Mesendoderm (in vitro differentiated cells): ENCODE results near the gene NTN1.

Source experiments
- DNase-seq: peaks from one replicate; pipeline ENCODE4 v3.0.0; 2013
- H2AK5ac ChIP-seq: 2 replicates; pipeline ENCODE4 v1.6.1; 2013; ENCODE audit warnings: low read length, inconsistent platforms
- H2BK120ac ChIP-seq: 2 replicates; pipeline ENCODE4 v1.6.1; 2013; ENCODE audit warnings: low read depth, mild to moderate bottlenecking, low read length, moderate library complexity, mixed read lengths
- H2BK15ac ChIP-seq: replicated peaks from 2 replicates; pipeline ENCODE4 v1.6.1; 2013; ENCODE audit warnings: low read depth, mild to moderate bottlenecking, moderate library complexity
- H2BK5ac ChIP-seq: 2 replicates; pipeline ENCODE4 v1.6.1; 2013; ENCODE audit warnings: low read length, inconsistent platforms
- H3K18ac ChIP-seq: 2 replicates; pipeline ENCODE4 v1.6.1; 2013; ENCODE audit warnings: mild to moderate bottlenecking, low read length, mixed read lengths
- H3K23ac ChIP-seq: one replicate; pipeline ENCODE4 v1.6.1; 2013; ENCODE audit warnings: low read length
- H3K27ac ChIP-seq: 2 replicates; pipeline ENCODE4 v1.5.1; 2013; ENCODE audit warnings: low read depth, mild to moderate bottlenecking, inconsistent platforms, low read length, moderate library complexity
- H3K27me3 ChIP-seq: 2 replicates; pipeline ENCODE4 v1.6.1; 2013; ENCODE audit warnings: low read length, control low read depth, mild to moderate bottlenecking, inconsistent platforms; ENCODE audit not compliant: insufficient read depth, poor library complexity
- H3K36me3 ChIP-seq: 2 replicates; pipeline ENCODE4 v1.6.1; 2013; ENCODE audit warnings: low read length, inconsistent platforms; ENCODE audit not compliant: control insufficient read depth, insufficient read depth
- H3K4ac ChIP-seq: one replicate; pipeline ENCODE4 v1.6.1; 2013; ENCODE audit warnings: low read depth, mild to moderate bottlenecking, low read length, moderate library complexity
- H3K4me1 ChIP-seq: 2 replicates; pipeline ENCODE4 v1.6.1; 2013; ENCODE audit warnings: low read depth, low read length, inconsistent platforms; ENCODE audit not compliant: control insufficient read depth
- H3K4me2 ChIP-seq: 2 replicates; pipeline ENCODE4 v1.6.1; 2013; ENCODE audit warnings: low read length
- H3K4me3 ChIP-seq: 2 replicates; pipeline ENCODE4 v1.5.1; 2013; ENCODE audit warnings: mild to moderate bottlenecking, low read length
- H3K56ac ChIP-seq: one replicate; pipeline ENCODE4 v1.6.1; 2013; ENCODE audit warnings: low read length
- H3K79me1 ChIP-seq: 2 replicates; pipeline ENCODE4 v1.6.1; 2013; ENCODE audit warnings: low read length, inconsistent platforms
- H3K79me2 ChIP-seq: 2 replicates; pipeline ENCODE4 v1.6.1; 2013; ENCODE audit warnings: mild to moderate bottlenecking, low read length; ENCODE audit not compliant: control insufficient read depth, insufficient read depth
- H3K9ac ChIP-seq: 2 replicates; pipeline ENCODE4 v1.6.1; 2013; ENCODE audit warnings: low read length, inconsistent platforms
- H4K5ac ChIP-seq: one replicate; pipeline ENCODE4 v1.6.1; 2013; ENCODE audit warnings: low read length
- H4K8ac ChIP-seq: one replicate; pipeline ENCODE4 v1.6.1; 2013; ENCODE audit warnings: low read depth, mild to moderate bottlenecking, control low read depth, low read length, moderate library complexity
- WGBS: extraction: QIAGEN DNeasy Blood & Tissue Kit; methylation state at CpG from one replicate; pipeline ENCODE4 v1.1.7; 2013; ENCODE audit warnings: low lambda C conversion rate, missing lambda C conversion rate; ENCODE audit not compliant: insufficient coverage; ENCODE audit errors: extremely low coverage; 5-methylcytosine and 5-hydroxymethylcytosine counted together

Gene NTN1

GRCh38 chr17:9230861-9231260 lies 209.6 kb downstream of the NTN1 start:
- no peak overlapping the region for H3K23ac ChIP-seq
- H3K27me3 ChIP-seq, result no peaks in the 10 kb centered on the region
- H4K5ac ChIP-seq, result no peak overlapping the region
- H2BK15ac ChIP-seq, result no peak overlapping the region
- H3K18ac ChIP-seq, result no peak overlapping the region
- H4K8ac ChIP-seq, result no peak overlapping the region
- no peaks in the 10 kb centered on the region for H3K36me3 ChIP-seq
- H3K79me2 ChIP-seq, result no peaks in the 10 kb centered on the region
- H2BK5ac ChIP-seq, result no peak overlapping the region
- H2BK120ac ChIP-seq, result no peak overlapping the region
- H3K79me1 ChIP-seq, result no peaks in the 10 kb centered on the region
- no peak overlapping the region for H3K56ac ChIP-seq
- H2AK5ac ChIP-seq, result no peak overlapping the region
- H3K4ac ChIP-seq, result no peak overlapping the region
- H3K27ac ChIP-seq, result no peak overlapping the region
- peaks cover 3% of the 10 kb centered on the region for H3K4me1 ChIP-seq
- no CpG with 5 or more reads among the region's 11 CpGs for WGBS
- H3K4me2 ChIP-seq, result no peak overlapping the region
- no peak for DNase-seq
- no peak overlapping the region for H3K4me3 ChIP-seq
- no peak overlapping the region for H3K9ac ChIP-seq

DNA sequence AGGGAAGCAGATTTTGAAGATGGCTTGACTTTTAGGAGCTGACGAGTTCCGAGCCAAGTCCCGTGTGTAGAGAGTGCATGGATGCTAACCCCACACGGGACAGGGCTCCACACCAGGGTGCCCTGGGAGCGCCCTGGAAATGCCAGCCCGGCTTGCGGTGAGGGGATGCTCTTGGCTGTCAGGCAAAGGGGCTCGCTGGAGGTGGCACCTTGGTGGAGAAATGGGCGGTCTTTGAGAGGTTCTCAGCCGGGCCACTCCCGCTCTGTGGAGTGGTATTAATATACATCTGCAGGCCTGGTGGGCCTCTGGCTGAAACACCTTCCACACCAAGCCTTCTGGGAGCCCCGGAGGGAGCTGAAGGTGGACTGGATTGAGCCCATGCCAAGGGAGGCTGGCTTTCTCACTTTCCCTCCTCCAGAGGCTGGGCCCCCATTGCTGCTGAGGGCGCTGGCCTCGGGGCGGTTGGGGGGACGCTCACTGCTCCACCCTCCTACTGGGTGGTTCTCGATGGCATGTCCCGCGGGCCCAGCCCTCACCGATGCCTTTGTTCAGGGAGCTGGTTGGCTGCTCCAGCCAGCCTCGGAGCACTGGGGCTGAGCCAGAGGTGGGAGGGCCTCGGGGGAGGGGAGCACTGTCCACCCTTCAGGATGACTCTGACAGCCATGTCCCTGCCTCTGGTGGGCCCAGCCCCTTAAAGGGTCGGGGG lies 210.3 kb downstream of the NTN1 start:
- no peak overlapping the region for H3K4me2 ChIP-seq
- H2BK5ac ChIP-seq, result no peak overlapping the region
- no peak overlapping the region for H4K5ac ChIP-seq
- no peak overlapping the region for H2BK15ac ChIP-seq
- H4K8ac ChIP-seq, result no peak overlapping the region
- no peak overlapping the region for H3K9ac ChIP-seq
- H3K36me3 ChIP-seq, result no peaks in the 10 kb centered on the region
- H3K4me3 ChIP-seq, result no peak overlapping the region
- H3K4ac ChIP-seq, result no peak overlapping the region
- DNase-seq, result no peak
- no peak overlapping the region for H3K27ac ChIP-seq
- no peaks in the 10 kb centered on the region for H3K27me3 ChIP-seq
- H2AK5ac ChIP-seq, result no peak overlapping the region
- H2BK120ac ChIP-seq, result no peak overlapping the region
- no CpG with 5 or more reads among the region's 23 CpGs for WGBS
- no peaks in the 10 kb centered on the region for H3K79me2 ChIP-seq
- H3K18ac ChIP-seq, result no peak overlapping the region
- no peaks in the 10 kb centered on the region for H3K4me1 ChIP-seq
- no peaks in the 10 kb centered on the region for H3K79me1 ChIP-seq
- no peak overlapping the region for H3K56ac ChIP-seq
- H3K23ac ChIP-seq, result no peak overlapping the region

GRCh38 chr17:9232155-9232475 lies 210.8 kb downstream of the NTN1 start:
- no CpG with 5 or more reads among the region's 6 CpGs for WGBS
- H3K27ac ChIP-seq, result no peak overlapping the region
- H3K79me2 ChIP-seq, result no peaks in the 10 kb centered on the region
- H3K56ac ChIP-seq, result no peak overlapping the region
- no peak overlapping the region for H3K18ac ChIP-seq
- no peak overlapping the region for H3K4me2 ChIP-seq
- no peak for DNase-seq
- no peaks in the 10 kb centered on the region for H3K36me3 ChIP-seq
- no peak overlapping the region for H4K8ac ChIP-seq
- H3K9ac ChIP-seq, result no peak overlapping the region
- H3K4me3 ChIP-seq, result no peak overlapping the region
- H4K5ac ChIP-seq, result no peak overlapping the region
- no peak overlapping the region for H3K4ac ChIP-seq
- H3K27me3 ChIP-seq, result no peaks in the 10 kb centered on the region
- H2AK5ac ChIP-seq, result no peak overlapping the region
- H3K23ac ChIP-seq, result no peak overlapping the region
- H3K4me1 ChIP-seq, result no peaks in the 10 kb centered on the region
- H2BK15ac ChIP-seq, result no peak overlapping the region
- H2BK120ac ChIP-seq, result no peak overlapping the region
- no peaks in the 10 kb centered on the region for H3K79me1 ChIP-seq
- H2BK5ac ChIP-seq, result no peak overlapping the region

GRCh38 chr17:9232591-9233270 lies 211.4 kb downstream of the NTN1 start:
- Histone ChIP-seq H3K27me3 (no peaks in the 10 kb centered on the region), H2BK5ac (no peak overlapping the region), H4K5ac (no peak overlapping the region), H3K4me2 (no peak overlapping the region), H3K79me2 (no peaks in the 10 kb centered on the region), H2BK120ac (no peak overlapping the region), H3K18ac (no peak overlapping the region), H3K79me1 (no peaks in the 10 kb centered on the region), H3K4me1 (no peaks in the 10 kb centered on the region), H3K56ac (no peak overlapping the region), H3K23ac (no peak overlapping the region), H3K27ac (no peak overlapping the region), H3K36me3 (no peaks in the 10 kb centered on the region), H2BK15ac (no peak overlapping the region), H3K4ac (no peak overlapping the region), H3K4me3 (no peak overlapping the region), H2AK5ac (no peak overlapping the region), H4K8ac (no peak overlapping the region), H3K9ac (no peak overlapping the region)
- no peak for DNase-seq
- WGBS, result no CpG with 5 or more reads among the region's 22 CpGs

DNA sequence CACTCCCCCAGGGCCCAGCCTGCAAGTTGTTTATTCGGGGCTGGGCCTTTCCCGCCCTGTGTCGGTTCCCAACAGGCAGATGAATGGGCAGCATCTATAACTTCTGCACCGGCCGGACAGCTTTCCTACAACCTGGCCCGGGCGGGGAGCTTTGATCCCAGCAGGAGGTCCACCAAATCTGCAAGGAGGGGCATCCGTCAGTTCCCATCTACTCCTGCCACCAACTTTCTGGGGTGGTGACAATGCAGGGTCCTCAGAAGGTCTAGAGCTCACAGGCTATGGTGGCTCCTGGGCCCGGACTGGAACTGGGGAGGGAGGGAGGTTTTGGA lies 211.9 kb downstream of the NTN1 start:
- Histone ChIP-seq H3K27me3 (no peaks in the 10 kb centered on the region), H3K23ac (no peak overlapping the region), H3K56ac (no peak overlapping the region), H4K8ac (no peak overlapping the region), H3K4me1 (no peaks in the 10 kb centered on the region), H3K4ac (no peak overlapping the region), H3K9ac (no peak overlapping the region), H2BK120ac (no peak overlapping the region), H3K36me3 (no peaks in the 10 kb centered on the region), H2BK5ac (no peak overlapping the region), H3K4me3 (no peak overlapping the region), H3K79me1 (no peaks in the 10 kb centered on the region), H3K4me2 (no peak overlapping the region), H3K79me2 (no peaks in the 10 kb centered on the region), H3K18ac (no peak overlapping the region), H4K5ac (no peak overlapping the region), H2AK5ac (no peak overlapping the region), H3K27ac (no peak overlapping the region), H2BK15ac (no peak overlapping the region)
- no peak for DNase-seq
- WGBS, result no CpG with 5 or more reads among the region's 9 CpGs

DNA sequence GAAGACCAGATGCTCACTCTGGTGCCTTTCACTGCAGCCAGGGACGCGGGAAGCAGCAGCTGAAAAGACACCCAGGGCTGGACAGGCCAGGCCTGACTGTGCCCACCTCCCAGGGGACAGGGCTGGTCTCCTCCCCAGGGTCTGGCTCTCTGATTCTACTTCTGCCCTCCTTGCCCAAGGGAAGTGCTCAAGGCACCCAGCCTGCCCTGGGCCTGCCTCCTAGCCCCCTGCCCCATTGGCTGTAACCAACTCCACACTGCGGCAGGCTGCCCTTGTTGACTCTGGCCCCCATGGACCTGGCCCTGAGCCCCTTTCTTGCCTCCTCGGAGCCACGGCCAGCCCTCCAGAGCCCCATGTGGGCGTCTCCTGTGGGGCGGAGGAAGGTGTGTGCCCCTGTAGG lies 212.5 kb downstream of the NTN1 start:
- no peak overlapping the region for H3K18ac ChIP-seq
- no peak overlapping the region for H3K4me2 ChIP-seq
- H2BK120ac ChIP-seq, result no peak overlapping the region
- H4K5ac ChIP-seq, result no peak overlapping the region
- no peak overlapping the region for H2BK15ac ChIP-seq
- H3K36me3 ChIP-seq, result no peaks in the 10 kb centered on the region
- no peak overlapping the region for H3K9ac ChIP-seq
- no peaks in the 10 kb centered on the region for H3K4me1 ChIP-seq
- no peaks in the 10 kb centered on the region for H3K79me2 ChIP-seq
- H3K4me3 ChIP-seq, result no peak overlapping the region
- no CpG with 5 or more reads among the region's 7 CpGs for WGBS
- no peak overlapping the region for H2BK5ac ChIP-seq
- no peak overlapping the region for H2AK5ac ChIP-seq
- no peak overlapping the region for H3K56ac ChIP-seq
- H4K8ac ChIP-seq, result no peak overlapping the region
- H3K27ac ChIP-seq, result no peak overlapping the region
- H3K79me1 ChIP-seq, result no peaks in the 10 kb centered on the region
- DNase-seq, result no peak
- H3K23ac ChIP-seq, result no peak overlapping the region
- no peak overlapping the region for H3K4ac ChIP-seq
- H3K27me3 ChIP-seq, result no peaks in the 10 kb centered on the region
